Naive thymus-derived CD4-positive, alpha-beta T cell (primary cell): Measurements from ENCODE around the gene MLLT10. TPM values are rescaled to one million over a fixed set of nuclear protein-coding genes. Genes with fewer than 3 reads are reported as not detected.

ENCODE experiments used
- ATAC-seq: fragments of 150-1000 bp; cut with Tn5 transposase; 2 replicates; pipeline ENCODE4 v1.10.0; 2021; ENCODE audit warnings: mild to moderate bottlenecking, moderate library complexity
- CTCF ChIA-PET: fragments of 350-600 bp; sonication (Branson Sonifier 250); formaldehyde crosslinking; loops from one replicate; lab custom pipeline; 2021; ENCODE audit warnings: antibody characterized with exemption; lab: Charles Lee
- POLR2A ChIA-PET: fragments of 350-600 bp; sonication (Branson Sonifier 250); formaldehyde crosslinking; loops from one replicate; lab custom pipeline; 2021; ENCODE audit warnings: antibody characterized with exemption, inconsistent platforms; lab: Charles Lee
- DNase-seq, 9 donors: peaks; one replicate each; pipeline versions ENCODE4 v3.0.0 to v3.0.0-alpha.2; 2020 to 2022; ENCODE audit warnings: mixed read lengths in 1 of 9
- H3K27ac ChIP-seq: one replicate; pipeline ENCODE4 v1.7.0; 2013; ENCODE audit warnings: mild to moderate bottlenecking, low read depth, low read length, moderate library complexity
- H3K27me3 ChIP-seq, 2 donors: one replicate each; pipeline ENCODE4 v1.7.0; 2013; ENCODE audit warnings: low read length in 2 of 2, mild to moderate bottlenecking in 2 of 2, moderate library complexity in 2 of 2; ENCODE audit not compliant: control insufficient read depth in 2 of 2, insufficient read depth in 2 of 2
- H3K36me3 ChIP-seq, 3 experiments: 1 replicate in 2 of 3; 2 replicates in 1 of 3; pipeline ENCODE4 v1.7.0; 2013; ENCODE audit warnings: low read length in 3 of 3, mild to moderate bottlenecking in 3 of 3, moderate library complexity in 1 of 3; ENCODE audit not compliant: insufficient read depth in 3 of 3, control insufficient read depth in 2 of 3
- H3K4me1 ChIP-seq, 2 donors: one replicate each; pipeline ENCODE4 v1.7.0; 2013; ENCODE audit warnings: low read length in 2 of 2, mild to moderate bottlenecking in 2 of 2, moderate library complexity in 1 of 2; ENCODE audit not compliant: control insufficient read depth in 2 of 2, insufficient read depth in 2 of 2
- H3K4me3 ChIP-seq: 2 replicates; pipeline ENCODE4 v1.7.0; 2013; ENCODE audit warnings: mild to moderate bottlenecking, low read length
- H3K9me3 ChIP-seq, 3 experiments: 1 replicate in 2 of 3; 2 replicates in 1 of 3; pipeline ENCODE4 v1.7.0; 2013; ENCODE audit warnings: low read length in 3 of 3; ENCODE audit not compliant: control insufficient read depth in 2 of 3
- H3K27ac Mint-ChIP-seq, 9 donors: one replicate each; pipeline ENCODE4 v1.8.0; 2020 to 2022; ENCODE audit warnings: mixed read lengths in 9 of 9, mild to moderate bottlenecking in 8 of 9, moderate library complexity in 5 of 9, inconsistent platforms in 2 of 9
- H3K27me3 Mint-ChIP-seq, 5 donors: one replicate each; pipeline ENCODE4 v1.8.0; 2021 to 2022; ENCODE audit warnings: mixed read lengths in 5 of 5, mild to moderate bottlenecking in 1 of 5
- H3K36me3 Mint-ChIP-seq, 5 donors: one replicate each; pipeline ENCODE4 v1.8.0; 2020 to 2022; ENCODE audit warnings: mixed read lengths in 5 of 5, mild to moderate bottlenecking in 3 of 5, inconsistent platforms in 1 of 5
- H3K4me1 Mint-ChIP-seq, 7 donors: one replicate each; pipeline ENCODE4 v1.8.0; 2020 to 2022; ENCODE audit warnings: mixed read lengths in 7 of 7, mild to moderate bottlenecking in 3 of 7, inconsistent platforms in 1 of 7
- H3K4me3 Mint-ChIP-seq, 10 donors: one replicate each; pipeline ENCODE4 v1.8.0; 2020 to 2022; ENCODE audit warnings: mild to moderate bottlenecking in 10 of 10, mixed read lengths in 10 of 10, moderate library complexity in 6 of 10, inconsistent platforms in 2 of 10
- H3K9me3 Mint-ChIP-seq, 11 donors: one replicate each; pipeline ENCODE4 v1.8.0; 2020 to 2022; ENCODE audit warnings: mixed read lengths in 11 of 11, mild to moderate bottlenecking in 4 of 11, inconsistent platforms in 1 of 11, moderate library complexity in 1 of 11
- intact Hi-C, 2 donors: fragments of 100-400 bp; cut with micrococcal nuclease; formaldehyde crosslinking; loops; one replicate each; pipeline ENCODE4 v1.15.1; 2023
- polyA plus RNA-seq, 2 donors: library from polyadenylated mRNA; unstranded; fragments of 300-500 nt; fragmentation: Illumina TruSeq; gene quantifications; one replicate each; pipeline ENCODE4 v1.2.3, GENCODE V29; 2021
- total RNA-seq, 6 experiments: library from RNA in 5 of 6; stranded (reverse) in 5 of 6; gene quantifications; 1 replicate in 5 of 6; 2 replicates in 1 of 6; pipeline ENCODE4 v1.2.3 and lab custom pipeline; 2021 to 2026

Gene MLLT10
- total and polyA plus RNA-seq, 7 experiments from 2014 or later, result 6.0 to 74.2 (median 61.2) TPM

DNA sequence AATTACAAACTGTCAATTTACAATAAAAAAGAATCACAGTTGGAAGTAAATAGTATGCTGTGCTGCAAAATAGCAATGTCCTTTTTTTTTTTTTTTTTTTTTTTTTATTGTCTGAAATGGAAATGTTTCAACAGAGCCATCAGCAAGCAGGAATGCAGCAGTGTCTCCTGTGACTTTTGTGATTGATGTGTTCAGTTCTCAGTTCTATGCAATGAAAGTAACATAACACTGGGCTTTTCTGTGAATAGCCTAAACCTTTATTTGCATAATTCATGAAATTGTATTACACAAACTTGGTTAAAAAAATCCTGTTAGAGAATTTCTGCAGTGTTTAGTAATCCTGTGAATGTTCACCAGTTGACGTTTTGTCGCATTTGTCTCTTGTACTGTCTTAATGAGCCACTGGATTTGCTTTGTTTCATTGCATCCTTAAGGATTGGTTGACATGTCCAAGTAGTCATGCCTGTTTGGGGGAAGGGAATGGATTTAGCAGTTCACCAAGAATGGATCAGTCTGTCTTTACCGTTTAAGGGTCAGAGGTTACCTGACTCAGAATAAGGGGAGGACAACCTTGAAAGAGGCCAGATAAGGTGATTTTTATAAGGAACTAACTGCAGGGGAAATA is 192.7 kb downstream of the MLLT10 start:
- Histone ChIP-seq H3K27ac (no peak overlapping the region), H3K27me3 (no peaks in the 10 kb centered on the region), H3K36me3 (peaks cover 0 to 7% (median 7%) of the 10 kb centered on the region in 3 experiments), H3K4me1 (peaks cover 0 to 15% of the 10 kb centered on the region in 2 donors), H3K9me3 (no peaks in the 10 kb centered on the region), H3K4me3 (no peak overlapping the region)
- ChIA-PET CTCF (no interaction called here), POLR2A (interaction anchor here (1.8 kb wide), 1 partner anchor 38 kb away, joined by 6 read pairs; no protein-coding TSS in a partner anchor)
- intact Hi-C loops, result loop anchor here in 1 of 2 donors (2.0 to 10.0 kb wide), 3 partner anchors 14 to 228 kb away; no protein-coding TSS in a partner anchor
- Mint-ChIP-seq H3K27me3 (no peaks in the 10 kb centered on the region), H3K27ac (peak overlapping the region in 1 of 9 donors; percentile 9), H3K9me3 (no peaks in the 10 kb centered on the region), H3K4me3 (peak overlapping the region in 2 of 10 donors; percentile 21 to 40), H3K36me3 (peaks cover 0 to 35% (median 14%) of the 10 kb centered on the region in 5 donors), H3K4me1 (peaks cover 17 to 49% (median 38%) of the 10 kb centered on the region in 7 donors)
- DNase-seq (no peak), ATAC-seq (no peak)

DNA sequence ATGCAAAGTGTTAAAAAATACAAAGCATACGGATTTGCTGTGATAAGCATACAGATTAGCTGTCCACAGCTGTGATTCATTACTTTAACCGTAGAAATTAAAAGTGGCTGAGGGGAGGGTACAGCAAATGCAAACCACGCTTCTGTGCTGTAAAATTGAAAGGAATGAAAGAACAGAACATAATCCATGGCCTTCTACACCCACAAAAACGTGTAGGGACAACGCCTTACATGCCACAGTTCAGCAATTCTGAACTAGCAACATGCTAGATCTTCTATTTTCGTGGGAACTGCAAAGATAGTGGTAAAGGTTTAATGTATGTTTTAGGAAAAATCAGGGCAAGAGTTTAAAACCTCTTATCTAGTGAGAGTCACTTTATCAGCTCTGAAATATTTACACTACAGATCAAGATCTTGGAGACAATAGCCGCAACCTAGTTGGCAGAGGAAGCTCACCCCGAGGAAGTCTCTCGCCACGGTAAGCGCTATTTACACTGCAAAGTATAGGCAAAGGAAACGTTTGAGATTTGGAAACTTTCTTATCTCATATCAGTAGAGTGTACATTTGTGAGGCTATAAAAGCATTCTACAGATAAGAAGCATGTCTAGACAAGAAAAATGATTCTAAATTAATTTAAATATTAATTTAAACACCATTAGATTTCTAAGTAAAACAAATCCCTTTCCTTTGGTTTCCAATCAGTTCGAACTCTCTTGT is 193.6 kb downstream of the MLLT10 start:
- ATAC-seq, result peak; percentile 65
- H3K4me3 ChIP-seq, result no peak overlapping the region
- H3K27ac ChIP-seq, result no peak overlapping the region
- peaks cover 0 to 15% of the 10 kb centered on the region in 2 donors for H3K4me1 ChIP-seq
- no peaks in the 10 kb centered on the region for H3K9me3 Mint-ChIP-seq
- no peaks in the 10 kb centered on the region for H3K9me3 ChIP-seq
- H3K36me3 ChIP-seq, result peaks cover 0 to 7% (median 7%) of the 10 kb centered on the region in 3 experiments
- CTCF ChIA-PET, result no interaction called here
- intact Hi-C loops, result loop anchor here in 1 of 2 donors (2.0 to 10.0 kb wide), 3 partner anchors 13 to 227 kb away; no protein-coding TSS in a partner anchor
- H3K27ac Mint-ChIP-seq, result peak overlapping the region in 6 of 9 donors; percentile 47 to 84 (median 61)
- POLR2A ChIA-PET, result interaction anchor here (0.6 to 1.0 kb wide), 3 partner anchors 11 to 605 kb away, joined by 3 read pairs; no protein-coding TSS in a partner anchor
- H3K27me3 ChIP-seq, result no peaks in the 10 kb centered on the region
- no peaks in the 10 kb centered on the region for H3K27me3 Mint-ChIP-seq
- DNase-seq, result peak in 4 of 9 donors; percentile 22 to 36 (median 24)
- peaks cover 0 to 37% (median 17%) of the 10 kb centered on the region in 5 donors for H3K36me3 Mint-ChIP-seq
- H3K4me3 Mint-ChIP-seq, result peak overlapping the region in 7 of 10 donors; percentile 16 to 59 (median 47)
- H3K4me1 Mint-ChIP-seq, result peaks cover 17 to 53% (median 42%) of the 10 kb centered on the region in 7 donors

DNA sequence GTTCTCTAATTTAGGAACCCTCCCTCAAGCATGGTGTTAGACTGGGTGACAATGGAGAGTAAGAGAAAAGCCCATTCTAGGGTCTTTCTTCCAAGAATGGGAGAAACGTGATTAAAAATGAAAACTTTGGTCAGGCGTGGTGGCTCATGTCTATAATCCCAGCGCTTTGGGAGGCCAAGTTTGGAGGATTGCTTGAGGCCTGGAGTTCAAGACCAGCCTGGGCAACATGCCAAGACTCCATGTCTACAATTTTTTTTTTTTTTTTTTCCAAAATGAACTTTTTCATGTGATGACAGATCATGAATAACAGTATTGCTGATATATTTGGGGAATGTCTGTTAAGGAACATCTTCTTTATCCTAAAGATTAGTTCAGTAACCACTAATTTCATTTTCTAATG is 194.6 kb downstream of the MLLT10 start:
- H3K4me3 ChIP-seq, result no peak overlapping the region
- H3K27me3 ChIP-seq, result no peaks in the 10 kb centered on the region
- H3K9me3 ChIP-seq, result no peaks in the 10 kb centered on the region
- peaks cover 0 to 15% of the 10 kb centered on the region in 2 donors for H3K4me1 ChIP-seq
- Mint-ChIP-seq H3K4me1 (peaks cover 16 to 48% (median 42%) of the 10 kb centered on the region in 7 donors), H3K36me3 (peaks cover 1 to 35% (median 17%) of the 10 kb centered on the region in 5 donors), H3K4me3 (no peak overlapping the region), H3K9me3 (no peaks in the 10 kb centered on the region), H3K27me3 (no peaks in the 10 kb centered on the region), H3K27ac (peak overlapping the region in 2 of 9 donors; percentile 30 to 78)
- intact Hi-C loops, result loop anchor here in 1 of 2 donors (10.0 kb wide), 1 partner anchor 226 kb away; no protein-coding TSS in a partner anchor
- H3K36me3 ChIP-seq, result peaks cover 0 to 9% (median 7%) of the 10 kb centered on the region in 3 experiments
- H3K27ac ChIP-seq, result no peak overlapping the region
- CTCF ChIA-PET, result no interaction called here
- ATAC-seq, result no peak
- no peak for DNase-seq
- POLR2A ChIA-PET, result interaction anchor here (0.6 kb wide), 1 partner anchor 611 kb away, joined by 3 read pairs; no protein-coding TSS in a partner anchor

DNA sequence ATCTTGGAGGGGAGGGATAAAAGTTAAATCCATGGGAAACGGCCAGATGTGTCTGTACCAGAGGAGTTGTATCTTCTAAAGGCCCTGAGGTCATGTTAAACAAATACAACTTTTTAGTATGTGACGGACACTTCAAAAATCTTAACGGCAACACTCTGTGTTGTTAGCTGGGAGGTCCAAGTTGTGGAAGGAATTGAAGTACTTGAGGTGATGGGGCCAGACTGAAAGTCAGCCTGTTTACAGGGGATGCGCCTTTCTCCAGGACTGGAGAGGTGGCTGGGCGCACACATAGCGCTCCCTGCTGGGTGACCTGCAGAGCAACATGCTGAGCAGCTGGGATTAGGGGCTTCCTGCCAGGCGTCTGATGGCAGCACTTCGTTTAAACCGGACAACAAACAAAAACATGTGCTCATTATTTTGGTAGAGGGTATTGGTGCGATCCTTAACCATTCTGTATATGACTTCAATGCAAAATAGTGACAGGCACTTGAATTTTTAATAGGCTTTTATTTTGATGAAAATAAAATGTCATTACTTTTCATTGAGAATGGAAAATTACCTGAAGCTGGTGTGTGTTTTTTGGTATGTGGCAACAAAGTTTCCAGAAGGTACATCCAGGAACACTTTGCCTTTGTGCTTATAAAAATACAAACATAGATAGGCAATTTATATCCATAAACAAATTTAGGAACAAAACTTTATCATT is 198.2 kb downstream of the MLLT10 start:
- Mint-ChIP-seq H3K36me3 (peaks cover 14 to 39% (median 21%) of the 10 kb centered on the region in 5 donors), H3K4me3 (no peak overlapping the region), H3K4me1 (peaks cover 19 to 42% (median 35%) of the 10 kb centered on the region in 7 donors), H3K27ac (peak overlapping the region in 4 of 9 donors; percentile 3 to 77 (median 60)), H3K9me3 (no peaks in the 10 kb centered on the region), H3K27me3 (no peaks in the 10 kb centered on the region)
- Histone ChIP-seq H3K4me3 (no peak overlapping the region), H3K9me3 (no peaks in the 10 kb centered on the region), H3K27me3 (no peaks in the 10 kb centered on the region), H3K36me3 (peaks cover 0 to 13% (median 7%) of the 10 kb centered on the region in 3 experiments), H3K27ac (no peak overlapping the region), H3K4me1 (peaks cover 0 to 19% of the 10 kb centered on the region in 2 donors)
- intact Hi-C loops, result loop anchor here (1.0 to 10.0 kb wide), 6 partner anchors 8 to 655 kb away; partner anchors contain the start of gene MLLT10 (in 1 of the 2)
- ChIA-PET POLR2A (interaction anchor here (1.2 kb wide), 1 partner anchor 8 kb away, joined by 3 read pairs; no protein-coding TSS in a partner anchor), CTCF (interaction anchor here (0.6 to 1.0 kb wide), 3 partner anchors 14 to 222 kb away, joined by 3 to 6 read pairs (median 3); no protein-coding TSS in a partner anchor)
- ATAC-seq, result peak; percentile 76
- DNase-seq, result peak in 6 of 9 donors; percentile 27 to 48 (median 34)

DNA sequence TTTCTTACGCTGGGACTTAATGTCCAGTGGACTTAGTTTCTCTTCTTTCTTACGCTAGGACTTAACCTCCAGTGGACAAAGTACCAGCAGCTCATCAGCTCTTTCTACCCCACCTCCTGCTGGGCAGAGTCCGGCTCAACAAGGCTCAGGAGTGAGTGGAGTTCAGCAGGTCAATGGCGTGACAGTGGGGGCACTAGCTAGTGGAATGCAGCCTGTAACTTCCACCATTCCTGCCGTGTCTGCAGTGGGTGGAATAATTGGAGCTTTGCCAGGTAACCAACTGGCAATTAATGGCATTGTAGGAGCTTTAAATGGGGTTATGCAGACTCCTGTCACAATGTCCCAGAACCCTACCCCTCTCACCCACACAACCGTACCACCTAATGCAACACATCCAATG is 199.7 kb downstream of the MLLT10 start:
- no peaks in the 10 kb centered on the region for H3K27me3 Mint-ChIP-seq
- Histone ChIP-seq H3K4me3 (no peak overlapping the region), H3K36me3 (peaks cover 0 to 13% (median 7%) of the 10 kb centered on the region in 3 experiments), H3K27ac (no peak overlapping the region), H3K27me3 (no peaks in the 10 kb centered on the region), H3K9me3 (no peaks in the 10 kb centered on the region), H3K4me1 (peaks cover 0 to 21% of the 10 kb centered on the region in 2 donors)
- peak overlapping the region in 2 of 9 donors; percentile 32 to 77 for H3K27ac Mint-ChIP-seq
- H3K9me3 Mint-ChIP-seq, result no peaks in the 10 kb centered on the region
- intact Hi-C loops, result loop anchor here (5.0 to 10.0 kb wide), 3 partner anchors 199 to 656 kb away; partner anchors contain the start of gene MLLT10 (in 1 of the 2)
- CTCF ChIA-PET, result interaction anchor here (1.6 kb wide), 1 partner anchor 22 kb away, joined by 3 read pairs; no protein-coding TSS in a partner anchor
- peaks cover 14 to 38% (median 27%) of the 10 kb centered on the region in 5 donors for H3K36me3 Mint-ChIP-seq
- no peak for ATAC-seq
- no peak overlapping the region for H3K4me3 Mint-ChIP-seq
- DNase-seq, result no peak
- POLR2A ChIA-PET, result no interaction called here
- H3K4me1 Mint-ChIP-seq, result peaks cover 19 to 41% (median 34%) of the 10 kb centered on the region in 7 donors
